ENCODE measurements around the gene CASZ1.

The CASZ1 gene

GRCh38 chr1:10688409-10688786 lies 108.0 kb downstream of the CASZ1 start:
- DNase-seq (ENCODE audit: low read depth in 2 of 2, low spot score in 1 of 2): no peak

GRCh38 chr1:10687782-10688408 lies 108.6 kb downstream of the CASZ1 start:
- no peak for DNase-seq (ENCODE audit: low read depth in 2 of 2, low spot score in 1 of 2)

DNA sequence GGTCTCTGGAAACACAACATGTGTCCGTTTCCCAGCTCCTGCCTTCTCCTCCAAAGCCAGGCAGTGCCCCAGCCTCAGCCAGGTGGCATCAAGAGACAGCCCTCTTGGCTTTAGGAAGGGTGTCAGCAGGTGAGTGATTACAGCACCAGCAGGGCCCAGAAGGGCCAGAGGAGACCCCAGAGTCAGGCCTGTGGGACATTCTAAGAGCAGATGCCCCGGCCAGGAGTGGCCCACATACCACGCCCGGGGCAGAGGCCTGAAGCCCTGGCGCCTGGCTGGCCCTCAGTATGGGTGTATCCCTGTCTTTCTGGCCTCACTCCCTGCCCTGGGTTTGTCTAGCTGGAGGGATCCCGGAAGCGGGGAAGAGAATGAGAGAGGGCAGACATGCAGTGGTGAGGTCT lies 109.2 kb downstream of the CASZ1 start:
- DNase-seq (ENCODE audit: low read depth in 2 of 2, low spot score in 1 of 2): no peak

- no peak for DNase-seq (ENCODE audit: low read depth in 2 of 2, low spot score in 1 of 2)
Measured at GRCh38 chr1:10686404-10687040, 109.9 kb downstream of the CASZ1 start.

DNA sequence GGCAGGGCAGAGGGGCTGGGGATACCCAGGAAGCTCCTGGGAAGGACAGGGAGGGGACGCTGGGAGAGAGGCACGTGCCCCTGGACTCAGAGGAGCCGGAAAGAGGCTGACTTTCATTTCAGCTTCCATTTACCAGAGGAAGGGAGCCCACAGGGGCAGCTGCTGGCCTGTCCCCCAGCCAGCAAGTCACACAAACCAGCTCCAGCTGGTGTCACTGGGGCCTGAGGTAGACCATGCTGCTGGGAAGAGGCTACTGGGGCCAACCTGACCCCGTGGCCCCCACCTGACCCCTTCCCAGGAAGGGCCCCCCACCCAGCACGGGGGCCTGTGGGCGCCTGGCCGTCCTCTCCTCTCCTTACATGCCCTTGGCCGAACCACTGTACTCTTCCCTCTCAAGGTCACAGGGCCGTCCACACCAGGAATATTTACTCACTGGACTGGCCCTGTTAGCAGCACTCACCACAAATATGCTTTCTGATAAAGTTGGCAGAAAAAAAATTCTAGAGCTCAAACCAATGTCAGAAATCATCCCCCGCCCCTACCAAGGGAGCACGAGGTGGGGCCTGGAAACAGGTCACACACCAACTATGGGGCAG lies 110.5 kb downstream of the CASZ1 start:
- DNase-seq (ENCODE audit: low read depth in 2 of 2, low spot score in 1 of 2): no peak

GRCh38 chr1:10685196-10685807 lies 111.1 kb downstream of the CASZ1 start:
- DNase-seq (ENCODE audit: low read depth in 2 of 2, low spot score in 1 of 2): no peak

GRCh38 chr1:10684221-10684620 lies 112.2 kb downstream of the CASZ1 start:
- DNase-seq (ENCODE audit: low read depth in 2 of 2, low spot score in 1 of 2): no peak

- no peak for DNase-seq (ENCODE audit: low read depth in 2 of 2, low spot score in 1 of 2)
Measured at GRCh38 chr1:10682449-10683309, 113.8 kb downstream of the CASZ1 start.

DNA sequence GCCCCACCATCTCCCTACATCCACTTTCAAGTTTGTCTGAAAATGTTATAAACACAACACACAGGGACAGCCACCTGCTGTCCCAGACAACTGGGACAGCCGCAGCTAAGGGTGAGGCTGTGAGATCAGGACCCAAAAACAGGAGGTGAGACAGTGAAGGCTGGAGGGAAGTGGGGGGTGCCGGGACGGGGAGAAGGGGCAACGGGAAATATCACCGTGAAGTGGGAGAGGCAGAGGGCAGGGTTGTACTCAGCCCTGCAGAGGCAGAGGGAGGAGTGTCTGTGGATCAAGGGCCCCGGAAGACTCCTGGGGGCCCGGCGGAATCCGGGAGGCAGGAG lies 114.4 kb downstream of the CASZ1 start:
- DNase-seq (ENCODE audit: low read depth in 2 of 2, low spot score in 1 of 2): no peak

- DNase-seq (ENCODE audit: low read depth in 2 of 2, low spot score in 1 of 2): no peak
Measured at GRCh38 chr1:10681296-10682107, 114.9 kb downstream of the CASZ1 start.

GRCh38 chr1:10680487-10680886 lies 116.0 kb downstream of the CASZ1 start:
- DNase-seq (ENCODE audit: low read depth in 2 of 2, low spot score in 1 of 2): no peak

- DNase-seq (ENCODE audit: low read depth in 2 of 2, low spot score in 1 of 2): no peak
Measured at GRCh38 chr1:10679496-10680220, 116.8 kb downstream of the CASZ1 start.

DNA sequence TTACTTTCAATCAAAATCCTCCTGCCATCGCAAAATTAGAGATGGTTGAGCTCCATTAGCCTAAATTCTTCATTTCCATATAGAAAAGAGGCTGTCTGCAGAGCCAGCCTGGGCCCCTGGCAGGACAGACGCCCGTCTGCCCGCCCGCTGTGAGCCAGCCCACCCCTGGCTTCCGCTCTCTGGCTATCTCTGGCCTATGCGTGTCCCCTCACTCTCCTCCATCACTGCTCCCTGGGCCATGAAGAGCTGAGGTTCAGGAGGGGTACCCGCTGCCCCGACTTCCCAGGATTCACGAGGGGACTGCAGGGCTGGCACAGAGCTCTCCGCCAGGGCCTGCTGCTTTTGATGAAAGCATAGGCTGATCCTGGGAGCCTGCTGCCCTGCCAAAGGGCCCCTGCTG lies 117.6 kb downstream of the CASZ1 start:
- no peak for DNase-seq (ENCODE audit: low read depth in 2 of 2, low spot score in 1 of 2)

GRCh38 chr1:10678402-10678801 lies 118.0 kb downstream of the CASZ1 start:
- no peak for DNase-seq (ENCODE audit: low read depth in 2 of 2, low spot score in 1 of 2)

DNA sequence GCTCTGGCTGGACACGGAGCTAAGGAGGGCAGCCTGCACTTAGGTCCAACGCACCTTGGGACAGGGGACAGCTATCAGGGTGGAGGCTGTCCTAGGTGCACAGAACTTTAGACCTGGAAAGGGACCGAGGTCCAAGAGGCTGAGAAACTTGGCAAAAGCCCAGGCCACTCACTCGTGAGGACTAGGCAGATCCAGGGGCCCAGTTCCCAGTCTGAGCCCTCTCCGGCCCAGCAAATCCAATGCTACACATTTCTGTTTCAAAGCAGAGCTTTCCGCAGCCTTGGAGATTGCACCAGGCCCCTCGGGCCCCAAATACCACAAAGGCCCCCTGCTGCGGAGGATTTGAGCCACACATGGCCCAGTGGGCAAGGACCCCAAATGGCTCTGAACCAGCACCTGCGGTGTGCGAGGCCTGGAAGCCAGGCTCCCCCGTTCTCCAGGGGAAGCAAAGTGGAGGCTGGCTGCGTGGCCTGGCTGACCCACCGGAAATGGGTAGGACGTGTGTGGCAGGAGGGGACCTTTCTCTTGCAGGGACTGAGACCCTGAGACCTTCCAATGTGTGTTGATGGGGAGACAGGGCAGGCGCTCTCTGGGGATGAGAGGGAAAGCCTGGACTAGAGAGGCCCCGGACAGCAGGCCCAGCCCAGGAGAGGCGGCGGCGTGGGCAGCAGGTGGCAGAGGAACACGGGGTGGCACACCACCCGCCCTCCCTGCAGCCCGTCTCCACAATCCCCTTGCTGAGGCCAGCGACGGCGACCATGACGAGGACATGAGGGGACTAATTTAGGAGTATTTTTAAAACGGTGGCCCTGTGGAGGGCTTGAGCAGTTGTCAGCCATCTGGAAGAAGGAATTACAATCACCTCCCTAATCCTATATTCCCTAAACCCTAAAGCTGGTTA lies 118.7 kb downstream of the CASZ1 start:
- no peak for DNase-seq (ENCODE audit: low read depth in 2 of 2, low spot score in 1 of 2)

DNA sequence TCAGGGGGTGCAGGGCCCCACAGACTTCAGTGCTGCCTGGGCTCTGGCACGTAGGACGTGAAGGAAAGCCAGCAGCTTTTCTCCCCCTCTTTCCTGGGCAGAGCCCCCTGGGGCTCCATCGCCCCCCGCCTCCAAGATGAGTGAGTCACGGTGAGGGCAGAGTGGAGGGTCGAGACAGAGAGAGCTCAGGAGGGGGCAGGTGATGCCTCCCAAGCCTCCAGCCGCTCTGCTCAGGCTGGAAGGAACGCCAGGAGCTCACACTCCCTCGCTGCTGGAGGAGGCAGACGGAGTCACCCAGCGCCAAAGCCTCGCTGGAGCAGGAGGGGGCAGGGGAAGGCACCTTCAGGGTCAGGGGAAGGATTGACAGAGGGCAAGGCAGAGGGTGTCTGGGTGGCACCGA lies 119.5 kb downstream of the CASZ1 start:
- no peak for DNase-seq (ENCODE audit: low read depth in 2 of 2, low spot score in 1 of 2)

DNA sequence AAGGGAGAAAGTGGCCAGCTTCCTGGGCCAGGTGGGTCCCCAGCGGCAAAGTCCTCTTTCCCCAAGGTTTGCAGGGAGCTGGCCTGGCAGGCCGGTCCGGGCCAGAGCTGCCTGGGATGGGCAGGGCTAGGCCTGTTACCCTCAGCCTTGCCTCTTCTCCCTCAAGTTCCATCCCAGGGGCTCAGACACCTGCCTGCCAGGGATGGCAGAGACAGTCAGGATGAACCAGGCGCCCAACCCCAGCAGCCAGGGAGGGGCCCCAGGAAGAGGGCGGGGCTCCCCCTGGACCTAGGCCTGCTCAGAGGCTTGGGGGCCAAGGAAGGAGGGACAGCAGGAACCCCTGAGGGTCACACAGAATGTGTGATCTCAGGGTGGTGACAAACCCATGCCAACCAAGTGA lies 120.6 kb downstream of the CASZ1 start:
- no peak for DNase-seq (ENCODE audit: low read depth in 2 of 2, low spot score in 1 of 2)

- DNase-seq (ENCODE audit: low read depth in 2 of 2, low spot score in 1 of 2): no peak
Measured at GRCh38 chr1:10674700-10675609, 121.5 kb downstream of the CASZ1 start.

All from stimulated activated CD8-positive, alpha-beta memory T cell treated with anti-CD3 and anti-CD28 coated beads, Interleukin-4, amount 100 ng/mL, for 1 hour (primary cell).